ENCODE data around the gene HERC4.
"Not testable (repeated sequence)": the region's sequence is repeated elsewhere in the genome, so short reads cannot be mapped to it uniquely, and the experiment has no call there.

Gene HERC4

DNA sequence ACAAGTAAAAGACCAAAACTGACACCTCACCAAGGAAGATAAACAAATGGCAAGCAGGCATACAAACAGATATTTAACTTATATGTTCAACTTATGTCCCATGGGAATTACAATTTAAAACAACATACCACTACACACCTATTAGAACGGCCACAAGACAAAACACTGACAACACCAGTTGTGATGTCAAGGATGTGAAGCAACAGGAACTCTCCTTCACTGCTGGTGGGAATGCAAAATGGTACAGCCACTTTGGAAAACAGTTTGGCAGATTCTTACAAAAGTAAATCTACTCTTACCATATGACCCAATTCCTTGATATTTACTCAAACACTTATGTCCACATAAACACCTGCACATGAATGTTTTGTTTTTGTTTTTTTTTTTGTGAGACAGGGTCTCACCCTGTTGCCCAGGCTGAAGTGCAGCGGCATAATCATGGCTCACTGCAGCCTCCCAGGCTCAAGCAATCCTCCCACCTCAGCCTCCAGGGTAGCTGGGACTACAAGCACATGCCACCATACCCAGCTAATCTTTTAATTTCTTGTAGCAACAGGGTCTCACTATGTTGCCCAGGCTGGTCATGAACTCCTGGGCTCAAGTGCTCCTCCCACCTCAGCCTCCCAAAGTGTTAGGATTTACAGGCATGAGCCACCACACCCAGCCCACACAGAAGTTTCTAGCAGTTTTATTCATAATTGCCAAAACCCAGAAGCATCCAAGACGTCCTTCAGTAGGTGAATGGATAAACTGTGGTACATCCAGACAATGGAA lies 27.3 kb downstream of the HERC4 start:
- no peak for DNase-seq (ENCODE audit: low spot score)

DNA sequence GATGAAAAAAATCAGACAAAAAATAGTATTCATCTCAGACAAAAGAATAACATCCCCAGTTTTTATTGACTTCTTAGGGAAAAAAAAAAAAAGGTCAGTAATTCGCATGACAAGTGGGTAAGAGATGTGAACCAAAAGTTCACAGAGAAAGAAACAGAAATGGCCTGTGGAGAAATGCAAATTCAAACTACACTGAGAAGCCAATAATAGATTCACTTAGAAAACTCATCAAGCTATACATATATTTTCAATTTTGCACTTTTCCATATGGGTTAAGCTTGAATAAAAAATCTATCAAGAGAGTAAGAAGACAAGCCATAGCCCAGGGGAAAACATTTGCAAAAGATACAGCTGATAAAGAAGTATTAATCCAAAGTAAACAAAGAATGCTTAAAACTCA lies 28.0 kb downstream of the HERC4 start:
- DNase-seq (ENCODE audit: low spot score) = no peak

DNA sequence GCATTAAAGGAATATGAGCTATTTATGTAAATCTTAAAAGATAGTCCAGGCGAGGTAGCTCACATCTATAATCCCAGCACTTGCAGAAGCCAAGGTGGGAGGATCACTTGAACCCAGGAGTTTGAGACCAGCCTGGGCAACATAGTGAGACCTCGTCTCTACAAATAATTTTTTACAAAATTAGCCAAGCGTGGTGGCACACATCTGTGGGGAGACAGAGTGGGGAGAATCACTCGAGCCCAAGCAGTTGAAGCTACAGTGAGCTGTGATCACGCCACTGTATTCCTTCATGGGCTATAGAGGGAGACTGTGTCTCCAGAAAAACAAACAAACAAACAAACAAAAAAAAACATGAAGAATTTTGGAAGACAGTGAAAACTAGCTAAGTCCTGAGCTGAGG lies 28.4 kb downstream of the HERC4 start:
- DNase-seq (ENCODE audit: low spot score) = no peak

DNA sequence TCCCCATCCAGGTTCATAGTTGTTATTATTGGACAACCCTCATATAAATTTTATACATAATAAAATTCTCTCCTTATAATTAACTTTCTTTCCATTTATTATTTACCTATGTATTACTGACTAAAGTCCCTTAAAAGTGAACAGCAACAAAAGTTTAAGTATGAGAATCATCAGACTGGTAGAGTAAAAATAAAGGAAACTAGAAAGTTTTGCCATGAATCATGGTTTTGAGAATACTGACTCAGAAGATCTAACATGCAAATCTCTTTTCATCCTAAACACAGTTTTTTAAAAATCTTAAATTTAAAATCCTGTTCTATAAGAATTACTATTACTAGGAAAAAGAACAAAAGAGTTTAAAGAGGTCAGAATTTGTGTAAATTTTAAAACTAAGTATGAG lies 32.1 kb downstream of the HERC4 start:
- DNase-seq (ENCODE audit: low spot score) = peak; percentile 5

DNA sequence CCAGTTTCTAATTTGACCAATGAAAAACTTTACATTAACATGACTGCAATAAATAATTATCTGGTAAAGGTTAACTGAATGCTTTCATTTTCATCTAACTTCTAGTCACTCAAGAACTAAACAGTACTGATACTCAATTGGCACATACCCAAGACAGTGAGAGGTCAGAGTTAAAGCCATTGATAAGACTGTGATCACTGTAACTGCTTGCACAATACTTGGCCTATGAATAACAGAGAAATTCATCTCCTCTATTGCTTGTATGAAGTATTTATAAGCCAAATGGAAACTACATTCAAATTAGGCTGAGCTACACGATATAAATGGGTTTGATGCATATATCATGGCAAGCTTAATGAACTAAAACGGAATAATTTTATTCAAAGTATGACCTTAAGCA lies 43.0 kb downstream of the HERC4 start:
- DNase-seq (ENCODE audit: low spot score) = no peak

DNA sequence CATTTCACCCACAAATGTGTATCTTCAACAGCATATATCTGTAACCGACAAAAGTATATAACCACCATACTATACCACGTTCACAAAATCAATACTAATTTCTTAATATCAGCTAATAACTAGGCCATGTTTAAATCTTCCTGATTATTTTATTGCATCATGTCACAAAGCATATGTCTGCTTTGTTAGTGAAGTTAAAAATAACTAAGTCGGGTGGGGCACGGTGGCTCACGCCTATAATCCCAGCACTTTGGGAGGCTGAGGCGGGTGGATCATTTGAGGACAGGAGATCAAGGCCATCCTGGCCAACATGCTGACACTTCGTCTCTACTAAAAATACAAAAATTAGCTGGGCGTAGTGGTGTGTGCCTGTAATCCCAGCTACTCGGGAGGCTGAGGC lies 47.7 kb downstream of the HERC4 start:
- DNase-seq (ENCODE audit: low spot score) = no peak

DNA sequence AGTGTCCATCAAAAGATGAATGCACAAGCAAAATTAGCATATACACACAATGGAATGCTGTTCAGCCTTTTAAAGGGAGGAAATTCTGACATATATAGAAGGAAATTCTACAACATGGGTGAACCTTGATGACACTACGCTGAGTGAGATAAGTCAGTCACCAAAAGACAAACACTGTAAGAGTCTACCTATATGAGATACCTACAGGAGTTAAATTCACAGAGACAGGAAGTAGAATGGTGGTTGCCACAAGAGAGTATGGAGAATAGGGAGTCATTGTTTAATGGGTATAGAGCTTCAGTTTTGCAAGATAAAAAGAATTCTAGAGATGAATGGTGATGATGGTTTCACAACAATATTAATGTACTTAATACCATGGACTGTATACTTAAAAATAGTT lies 51.8 kb downstream of the HERC4 start:
- no peak for DNase-seq (ENCODE audit: low spot score)

DNA sequence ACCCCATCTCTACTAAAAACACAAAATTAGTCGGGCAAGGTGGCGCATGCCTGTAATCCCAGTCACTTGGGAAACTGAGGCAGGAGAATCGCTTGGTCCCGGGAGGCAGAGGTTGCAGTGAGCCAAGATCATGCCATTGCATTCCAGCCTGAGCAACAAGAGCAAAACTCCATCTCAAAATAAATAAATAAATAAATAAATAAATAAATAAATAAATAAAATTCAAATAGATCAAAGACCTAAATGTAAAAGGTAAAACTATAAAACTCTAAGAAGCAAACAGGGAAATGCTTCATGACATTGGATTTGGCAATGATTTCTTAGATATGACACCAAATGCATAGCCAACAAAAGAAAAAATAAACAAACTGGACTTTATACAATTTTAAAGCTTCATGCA lies 52.8 kb downstream of the HERC4 start:
- DNase-seq (ENCODE audit: low spot score) = not testable (repeated sequence)

DNA sequence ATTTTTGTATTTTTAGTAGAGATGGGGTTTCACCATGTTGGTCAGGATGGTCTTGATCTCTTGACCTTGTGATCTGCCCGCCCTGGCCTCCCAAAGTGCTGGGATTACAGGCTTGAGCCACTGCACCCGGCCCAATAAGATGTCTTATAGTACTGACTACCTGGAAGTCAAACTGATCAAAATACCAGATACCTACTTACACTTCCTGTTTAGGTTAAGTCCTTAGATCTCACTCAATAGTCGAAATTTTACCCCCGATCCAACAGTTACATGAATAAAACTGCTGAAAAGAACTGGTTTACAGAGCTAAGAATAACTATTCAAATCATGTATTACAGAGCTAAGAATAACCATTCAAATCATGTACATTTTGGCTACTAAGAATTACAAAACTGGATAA lies 58.6 kb downstream of the HERC4 start:
- not testable (repeated sequence) for DNase-seq (ENCODE audit: low spot score)

DNA sequence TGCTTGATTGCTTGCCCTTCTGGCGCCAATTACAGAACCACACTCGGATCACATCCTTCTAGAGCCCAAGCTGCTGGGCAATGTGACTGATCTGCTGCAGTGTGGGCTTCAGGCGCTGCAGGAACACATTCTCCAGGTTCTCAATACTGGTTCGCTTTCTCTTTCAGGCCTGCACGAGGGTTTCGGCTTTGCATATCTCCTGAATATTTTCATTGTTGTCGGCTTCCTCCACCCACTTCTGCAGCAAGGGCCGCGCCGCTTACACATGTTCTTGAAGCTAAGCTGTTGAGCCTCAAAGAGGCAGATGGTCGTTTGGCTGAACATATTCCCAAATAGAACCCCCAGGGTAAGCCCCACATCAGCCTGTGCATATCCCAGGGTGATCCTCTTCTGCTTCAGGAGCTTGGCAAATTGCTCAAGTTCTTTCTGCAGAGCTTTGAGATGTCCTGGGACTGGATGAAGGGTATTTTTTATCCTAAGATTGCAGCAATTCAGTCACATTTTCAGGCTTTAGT lies 64.6 kb downstream of the HERC4 start:
- DNase-seq (ENCODE audit: low spot score) = no peak

DNA sequence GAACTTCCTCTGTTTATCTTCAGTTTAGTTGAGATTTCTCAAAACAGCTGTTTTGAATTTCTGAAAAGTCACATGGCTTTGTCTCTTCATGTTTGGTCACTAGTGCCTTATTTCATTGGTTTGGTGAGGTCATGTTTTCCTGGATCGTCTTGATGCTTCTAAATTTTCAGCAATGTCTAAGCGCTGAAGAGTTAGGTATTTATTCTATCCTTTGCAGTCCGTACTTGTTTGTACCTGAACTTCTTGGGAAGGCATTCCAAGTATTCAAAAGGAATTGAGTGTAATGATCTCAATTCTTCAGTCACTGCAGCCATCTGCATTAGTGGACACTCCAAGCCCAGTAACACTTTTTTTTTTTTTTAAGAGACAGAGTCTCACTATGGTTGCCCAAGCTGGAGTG lies 67.7 kb downstream of the HERC4 start:
- no peak for DNase-seq (ENCODE audit: low spot score)

DNA sequence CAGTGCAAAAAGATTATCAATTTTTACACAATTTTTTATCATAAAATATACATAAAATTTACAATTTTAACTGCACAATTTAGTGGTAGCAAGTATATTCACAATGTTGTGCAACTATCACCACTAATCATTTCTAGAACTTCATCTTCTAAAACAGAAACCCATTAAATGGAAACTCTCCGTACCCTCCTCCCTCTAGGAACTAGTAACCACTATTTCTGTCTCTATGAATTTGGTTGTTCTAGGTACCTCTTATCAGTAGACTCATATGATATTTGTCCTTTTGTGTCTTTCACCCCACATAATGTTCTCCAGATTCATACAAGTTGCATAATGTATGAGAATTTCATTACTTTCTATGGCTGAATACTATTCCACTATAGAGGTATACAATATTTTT lies 73.5 kb downstream of the HERC4 start:
- DNase-seq (ENCODE audit: low spot score) = no peak

DNA sequence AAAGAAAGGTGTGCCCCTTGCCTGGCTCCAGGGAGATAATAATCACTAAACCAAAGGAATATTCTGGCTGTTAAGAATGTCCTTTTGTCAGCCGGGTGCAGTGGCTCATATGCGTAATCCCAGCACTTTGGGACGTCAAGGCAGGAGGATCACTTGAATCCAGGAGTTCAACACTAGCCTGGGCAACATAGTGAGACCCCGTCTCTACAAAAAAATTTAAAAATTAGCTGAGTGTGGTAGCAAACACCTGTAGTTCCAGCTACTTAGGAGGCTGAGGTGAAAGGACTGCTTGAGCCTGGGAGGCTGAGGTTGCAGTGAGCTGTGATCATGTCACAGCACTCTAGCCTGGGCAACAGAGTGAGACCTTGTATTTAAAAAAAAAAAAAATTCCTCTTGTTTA lies 74.1 kb downstream of the HERC4 start:
- DNase-seq (ENCODE audit: low spot score) = no peak

DNA sequence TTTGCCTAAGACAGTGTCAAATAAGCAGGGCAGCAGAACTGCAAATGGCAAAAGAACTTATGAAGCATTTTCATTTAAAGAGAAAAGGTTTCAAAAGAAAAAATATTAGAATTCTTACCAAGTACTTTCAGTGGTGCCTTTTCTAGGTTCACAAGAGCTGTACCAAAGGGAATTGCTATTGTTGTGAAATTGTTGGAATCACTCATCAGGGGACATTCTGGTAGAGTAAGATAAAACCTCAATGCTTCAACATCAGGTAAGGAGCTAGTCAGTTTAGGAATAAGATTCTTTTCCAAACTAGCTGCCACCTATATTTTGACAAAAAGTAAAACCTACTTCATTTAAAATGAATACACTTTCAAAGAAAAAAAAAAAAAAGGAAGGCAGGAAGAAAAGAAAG lies 85.0 kb downstream of the HERC4 start:
- no peak for DNase-seq (ENCODE audit: low spot score)

DNA sequence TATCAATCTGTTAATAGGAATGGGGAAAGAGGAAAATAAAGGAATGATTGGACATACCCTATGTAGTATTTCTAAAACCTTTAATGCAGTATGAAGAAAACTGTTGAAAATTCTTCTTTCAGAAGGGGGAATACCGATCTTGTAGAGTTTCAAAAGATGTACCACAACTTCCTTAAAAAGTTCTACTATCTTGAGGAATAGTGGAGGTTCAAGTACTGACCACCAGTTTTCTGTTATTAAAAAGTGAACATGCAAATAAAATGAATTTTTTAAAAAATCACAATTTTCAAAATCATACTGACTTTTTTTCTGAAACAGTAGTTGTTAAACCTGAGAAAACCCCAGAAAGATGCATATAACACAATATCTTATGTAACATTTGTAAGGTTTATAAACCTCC lies 86.5 kb downstream of the HERC4 start:
- DNase-seq (ENCODE audit: low spot score) = no peak

DNA sequence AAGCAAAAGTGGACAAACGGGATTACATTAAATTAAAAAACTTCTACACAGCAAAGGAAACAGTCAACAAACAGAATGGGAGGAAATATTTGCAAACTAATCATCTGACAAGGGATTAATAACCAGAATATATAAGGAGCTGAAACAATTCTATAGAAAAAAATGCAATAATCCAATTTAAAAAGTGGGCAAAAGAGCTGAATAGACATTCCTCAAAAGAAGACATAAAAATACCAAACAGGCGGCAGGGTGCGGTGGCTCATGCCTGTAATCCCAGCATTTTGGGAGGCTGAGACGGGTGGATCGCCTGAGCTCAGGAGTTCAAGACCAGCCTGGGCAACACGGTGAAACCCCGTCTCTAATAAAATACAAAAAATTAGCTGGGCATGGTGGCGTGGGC lies 92.5 kb downstream of the HERC4 start:
- DNase-seq (ENCODE audit: low spot score) = not testable (repeated sequence)

DNA sequence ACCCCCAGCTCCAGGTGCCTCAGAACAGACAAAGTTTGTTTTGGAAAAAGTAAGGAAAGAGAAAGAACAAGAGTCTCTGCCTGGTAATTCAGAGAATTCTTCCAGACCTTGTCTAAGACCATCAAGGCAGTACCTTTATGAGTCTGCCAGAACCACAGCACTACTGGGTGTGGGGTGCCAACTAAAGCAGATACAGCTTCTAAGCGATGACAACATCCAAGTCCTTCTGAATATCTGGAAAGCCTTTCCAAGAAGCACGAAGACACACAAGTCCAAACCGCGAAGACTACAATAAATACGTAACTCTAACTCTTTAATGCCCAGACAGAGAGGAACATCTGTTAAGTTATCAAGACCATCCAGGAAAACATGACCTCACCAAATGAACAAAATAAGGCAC lies 96.3 kb downstream of the HERC4 start:
- no peak for DNase-seq (ENCODE audit: low spot score)

DNA sequence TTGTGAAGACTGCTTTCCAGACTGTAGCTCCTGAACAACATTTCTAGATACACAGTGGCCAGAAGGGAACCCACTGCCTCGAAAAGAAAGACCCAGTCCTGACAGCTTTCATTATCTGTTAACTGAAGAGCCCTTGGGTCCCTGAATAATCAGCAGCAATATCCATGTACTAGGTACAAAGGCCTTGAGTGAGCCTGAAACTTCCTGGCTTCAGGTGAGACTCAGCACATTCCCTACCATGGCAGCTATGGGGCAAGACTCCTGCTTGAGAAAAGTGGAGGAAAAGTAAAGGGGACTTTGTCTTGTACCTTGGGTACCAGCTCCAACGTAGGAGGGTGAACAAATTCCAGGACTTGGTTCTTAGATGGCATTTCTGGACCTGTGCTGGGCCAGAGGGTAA lies 97.8 kb downstream of the HERC4 start:
- no peak for DNase-seq (ENCODE audit: low spot score)

DNA sequence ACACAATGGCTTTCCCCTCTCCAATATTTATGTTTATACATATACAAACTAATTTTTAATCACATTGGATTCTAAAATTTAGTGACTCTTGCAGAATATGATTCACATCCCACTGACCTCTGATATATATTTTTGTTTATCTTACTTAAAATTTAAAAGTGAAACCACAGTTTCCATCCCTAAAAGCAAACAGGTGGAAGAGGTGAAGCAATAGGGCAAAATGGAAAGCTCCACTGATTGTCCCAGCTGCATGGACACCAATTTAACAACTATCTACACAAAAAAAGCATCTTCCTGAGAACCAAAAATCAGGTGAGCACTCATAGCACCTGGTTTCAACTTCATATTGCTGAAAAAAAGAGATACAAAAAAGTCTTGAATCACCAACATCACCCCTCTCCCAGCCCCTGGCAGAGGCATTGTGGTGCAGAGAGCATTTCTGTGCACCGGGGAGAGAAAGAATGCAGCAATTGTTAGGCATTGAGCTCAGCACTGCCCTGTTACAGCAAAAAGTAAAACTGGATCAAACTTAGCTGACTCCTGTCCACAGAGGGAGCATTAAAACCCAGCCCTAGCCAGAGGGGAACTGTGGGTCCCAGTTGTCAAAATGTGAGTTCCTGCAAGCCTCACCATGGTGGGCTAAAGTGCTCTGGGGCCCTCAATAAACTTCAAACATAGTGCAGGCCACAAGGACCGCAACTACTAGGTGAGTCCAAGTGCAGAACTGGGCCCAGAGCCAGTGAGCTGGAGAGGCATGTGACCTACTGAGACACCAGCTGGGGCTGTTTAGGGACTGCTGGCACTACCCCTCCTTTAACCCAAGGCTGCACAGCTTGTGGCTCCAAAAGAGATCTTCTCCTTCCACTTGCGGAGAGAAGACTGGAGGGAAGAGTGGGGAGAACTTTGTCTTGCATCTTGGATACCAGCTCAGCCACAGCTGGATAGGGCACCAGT lies 98.5 kb downstream of the HERC4 start:
- no peak for DNase-seq (ENCODE audit: low spot score)

DNA sequence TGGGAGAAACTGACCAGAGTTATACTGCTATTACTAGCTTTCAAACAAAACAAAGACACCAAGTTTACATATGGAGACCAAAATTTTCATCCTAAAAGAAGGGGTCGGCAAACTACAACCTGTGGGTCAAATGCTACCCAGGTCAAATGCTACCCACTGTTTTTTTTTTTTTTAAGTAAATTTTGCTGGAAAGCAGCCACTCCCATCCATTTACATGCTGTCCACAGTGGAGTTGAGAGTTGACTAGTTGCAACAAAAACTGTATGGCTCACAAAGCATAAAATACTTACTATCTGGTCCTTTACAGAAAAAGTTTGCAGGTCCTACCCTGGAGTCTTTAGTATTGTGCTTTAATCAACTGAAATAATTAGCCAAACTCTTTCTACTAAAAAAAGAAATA lies 99.2 kb downstream of the HERC4 start:
- no peak for DNase-seq (ENCODE audit: low spot score)

DNA sequence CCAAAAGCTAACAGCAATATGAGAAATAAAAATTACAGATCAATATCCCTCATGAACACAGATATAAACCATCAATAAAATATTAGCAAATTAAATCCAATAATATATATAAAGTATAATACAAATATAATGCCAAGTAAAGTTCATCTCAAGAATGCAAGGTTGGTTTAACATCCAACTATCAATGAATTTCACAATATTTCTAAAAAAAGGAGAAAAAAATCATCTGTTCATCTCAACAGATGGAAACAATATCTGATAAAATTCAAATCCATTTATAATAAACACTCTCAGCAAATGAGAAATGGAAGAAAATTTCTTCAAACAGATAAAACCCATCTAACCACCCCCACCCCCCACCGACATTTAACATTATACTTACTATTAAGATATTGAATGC lies 103.8 kb downstream of the HERC4 start:
- DNase-seq (ENCODE audit: low spot score) = no peak

DNA sequence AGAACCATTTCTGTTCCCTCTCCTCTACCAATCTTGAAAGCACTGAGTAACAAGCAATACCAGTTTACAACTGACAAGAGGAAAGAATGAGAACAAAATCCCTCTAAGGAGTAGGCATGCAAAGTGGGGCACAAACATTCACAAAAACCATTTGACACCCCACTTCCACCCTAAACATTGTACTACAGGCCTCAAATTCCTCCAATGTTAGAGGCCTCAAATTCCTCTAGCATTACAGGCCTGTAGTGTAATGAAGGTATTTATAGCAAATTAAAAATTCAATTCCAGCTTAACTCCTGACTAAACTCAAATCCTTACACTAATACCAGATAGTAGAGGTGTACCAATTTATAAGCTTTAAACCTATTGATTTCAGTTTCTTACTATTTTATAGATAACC lies 105.2 kb downstream of the HERC4 start:
- no peak for DNase-seq (ENCODE audit: low spot score)

DNA sequence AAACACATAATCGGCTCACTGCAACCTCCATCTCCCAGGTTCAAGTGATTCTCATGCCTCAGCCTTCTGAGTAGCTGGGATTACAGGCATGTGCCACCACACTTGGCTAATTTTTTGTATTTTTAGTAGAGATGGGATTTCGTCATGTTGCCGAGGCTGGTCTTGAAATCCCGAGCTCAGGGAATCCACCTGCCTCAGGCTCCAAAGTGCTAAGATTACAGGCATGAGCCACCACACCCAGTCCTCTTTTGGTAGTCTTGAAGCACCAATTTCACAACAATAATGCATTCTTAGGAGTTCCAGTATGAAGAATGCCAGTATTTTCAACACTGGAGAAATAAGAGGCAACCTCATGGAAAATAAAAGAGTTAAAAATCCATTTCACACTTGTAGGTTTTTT lies 109.0 kb downstream of the HERC4 start:
- not testable (repeated sequence) for DNase-seq (ENCODE audit: low spot score)

All from RKO (cell line).